Fibroblast of pulmonary artery (primary cell): ENCODE results near the gene PRKCD.

Source experiments
- DNase-seq: peaks from one replicate; pipeline ENCODE4 v3.0.0-alpha.2; 2010; ENCODE audit warnings: low read depth
- H3K4me3 ChIP-seq: replicated peaks from 2 replicates; pipeline ENCODE4 v1.5.1; 2011; ENCODE audit warnings: low read depth, mild to moderate bottlenecking, control low read depth, low read length, moderate library complexity
- CTCF ChIP-seq: IDR thresholded peaks from 2 replicates; pipeline ENCODE4 v1.5.1; 2011; ENCODE audit warnings: mild to moderate bottlenecking, control low read depth, low read length, inconsistent platforms; ENCODE audit errors: missing control alignments

The PRKCD gene

GRCh38 chr3:53120336-53120735, 40.7 kb upstream of the PRKCD start:
- no peak overlapping the region for H3K4me3 ChIP-seq
- DNase-seq, result no peak
- no peak for TF ChIP-seq CTCF

- no peak for TF ChIP-seq CTCF
- H3K4me3 ChIP-seq, result no peak overlapping the region
- no peak for DNase-seq
Measured at GRCh38 chr3:53122255-53122932, 38.6 kb upstream of the PRKCD start.

- DNase-seq, result no peak
- no peak overlapping the region for H3K4me3 ChIP-seq
- TF ChIP-seq CTCF, result no peak
Measured at GRCh38 chr3:53122933-53123305, 38.1 kb upstream of the PRKCD start.

GRCh38 chr3:53123510-53123909, 37.5 kb upstream of the PRKCD start:
- no peak overlapping the region for H3K4me3 ChIP-seq
- TF ChIP-seq CTCF, result no peak
- no peak for DNase-seq

- TF ChIP-seq CTCF, result no peak
- DNase-seq, result no peak
- no peak overlapping the region for H3K4me3 ChIP-seq
Measured at GRCh38 chr3:53123953-53124352, 37.1 kb upstream of the PRKCD start.

GRCh38 chr3:53126601-53127000, 34.4 kb upstream of the PRKCD start:
- TF ChIP-seq CTCF, result no peak
- DNase-seq, result no peak
- no peak overlapping the region for H3K4me3 ChIP-seq

- no peak for DNase-seq
- peak overlapping the region; percentile 79 for H3K4me3 ChIP-seq
- TF ChIP-seq CTCF, result no peak
Measured at GRCh38 chr3:53129344-53129743, 31.7 kb upstream of the PRKCD start.
